ENCODE measurements around the gene FBXO42.
"Not testable (repeated sequence)": the region's sequence is repeated elsewhere in the genome, so short reads cannot be mapped to it uniquely, and the experiment has no call there.

The FBXO42 gene

GRCh38 chr1:16215882-16216753 lies 136.2 kb downstream of the FBXO42 start:
- peak; percentile 81 to 85 for DNase-seq

GRCh38 chr1:16215240-16215639 lies 137.0 kb downstream of the FBXO42 start:
- DNase-seq: not testable (repeated sequence)

GRCh38 chr1:16213544-16213943 lies 138.7 kb downstream of the FBXO42 start:
- DNase-seq: not testable (repeated sequence)

- DNase-seq: no peak
Observed at GRCh38 chr1:16213013-16213412, 139.3 kb downstream of the FBXO42 start.

GRCh38 chr1:16212251-16212961 lies 139.9 kb downstream of the FBXO42 start, which contains the start of gene ARHGEF19:
TSS of gene ARHGEF19 (minus strand) at chr1:16212652. CDS start at chr1:16209054, 3,598 bp downstream.
- no peak for DNase-seq

DNA sequence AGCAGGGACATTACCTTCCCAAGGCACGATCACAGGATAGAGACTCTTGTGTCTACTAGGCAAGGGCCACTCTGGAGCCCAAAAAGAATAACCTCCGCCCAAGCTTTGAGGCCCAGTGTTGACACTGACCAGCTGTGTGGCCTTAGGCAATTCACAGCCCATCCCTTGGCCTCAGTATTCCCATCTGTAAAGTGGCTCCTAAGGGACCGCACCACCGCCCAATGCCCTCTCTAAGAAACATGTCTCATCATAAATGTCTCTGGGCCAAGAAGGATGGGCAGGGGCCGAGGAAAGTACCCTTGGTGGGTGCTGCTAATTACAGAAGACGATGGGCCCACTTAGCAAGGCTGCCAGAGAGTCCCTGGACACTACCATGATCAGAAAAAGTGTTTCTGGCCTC lies 140.5 kb downstream of the FBXO42 start:
- no peak for DNase-seq

- DNase-seq: no peak
Observed at GRCh38 chr1:16210581-16210980, 141.7 kb downstream of the FBXO42 start.

DNA sequence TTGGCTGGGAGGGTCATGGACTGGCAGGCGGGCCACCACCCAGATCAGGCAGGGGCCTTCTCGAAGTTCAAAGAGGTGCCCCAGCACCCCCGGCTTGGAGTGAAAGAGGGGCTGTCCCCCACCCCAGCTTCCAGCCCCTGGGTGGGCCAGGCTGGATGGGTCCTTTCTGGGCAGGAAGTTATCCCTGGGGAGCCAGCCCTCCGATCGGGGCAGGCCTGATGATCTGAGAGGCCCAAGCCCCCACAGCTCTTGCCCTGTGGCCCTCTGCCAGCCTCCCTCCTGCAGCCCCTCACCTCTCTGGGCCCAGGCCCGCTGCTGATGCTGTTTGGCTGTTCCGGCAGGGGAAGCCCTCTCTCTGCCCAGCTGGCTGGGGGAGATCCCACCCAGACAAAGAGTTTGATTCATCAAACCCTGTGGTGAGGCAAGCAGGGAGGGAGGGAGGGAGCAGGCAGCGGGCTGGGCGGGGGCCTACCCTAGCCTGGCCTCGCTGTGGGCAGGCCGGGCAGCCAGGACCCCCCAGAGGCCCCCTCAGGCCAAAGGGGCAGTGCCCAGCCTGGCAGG lies 142.4 kb downstream of the FBXO42 start:
- DNase-seq: no peak

DNA sequence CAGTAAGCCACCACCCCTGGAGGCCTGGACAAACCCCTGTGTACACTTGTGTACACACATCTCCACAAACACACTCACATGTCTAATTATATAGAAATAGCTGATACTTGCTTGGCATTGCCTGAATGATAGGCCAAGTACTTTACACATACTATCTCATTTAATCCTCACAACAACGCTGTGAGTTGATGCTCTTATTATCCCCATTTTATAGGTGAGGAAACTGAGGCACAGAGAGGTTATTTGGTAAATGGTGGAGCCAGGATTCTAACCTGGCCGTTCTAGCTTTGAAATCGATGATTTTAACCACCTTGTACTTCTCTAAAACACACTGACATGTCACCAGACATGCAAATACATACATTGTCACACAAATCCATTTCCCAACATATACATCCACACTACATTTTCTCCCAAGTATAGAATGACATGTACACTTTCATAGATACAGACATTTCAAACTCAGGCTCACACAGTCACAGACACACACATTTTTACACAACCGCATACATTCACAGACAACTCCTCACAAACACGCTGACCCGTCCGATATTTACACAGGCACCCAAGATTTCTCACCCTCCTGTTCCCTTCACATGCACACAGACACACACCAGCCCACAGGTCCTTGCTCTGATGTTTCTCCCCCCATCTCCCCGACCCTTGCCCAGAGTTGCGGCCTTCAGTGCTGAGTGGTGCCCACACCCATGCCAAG lies 143.0 kb downstream of the FBXO42 start:
- no peak for DNase-seq

- no peak for DNase-seq
Observed at GRCh38 chr1:16208270-16208987, 143.9 kb downstream of the FBXO42 start.

- no peak for DNase-seq
Observed at GRCh38 chr1:16207318-16208269, 144.7 kb downstream of the FBXO42 start.

DNA sequence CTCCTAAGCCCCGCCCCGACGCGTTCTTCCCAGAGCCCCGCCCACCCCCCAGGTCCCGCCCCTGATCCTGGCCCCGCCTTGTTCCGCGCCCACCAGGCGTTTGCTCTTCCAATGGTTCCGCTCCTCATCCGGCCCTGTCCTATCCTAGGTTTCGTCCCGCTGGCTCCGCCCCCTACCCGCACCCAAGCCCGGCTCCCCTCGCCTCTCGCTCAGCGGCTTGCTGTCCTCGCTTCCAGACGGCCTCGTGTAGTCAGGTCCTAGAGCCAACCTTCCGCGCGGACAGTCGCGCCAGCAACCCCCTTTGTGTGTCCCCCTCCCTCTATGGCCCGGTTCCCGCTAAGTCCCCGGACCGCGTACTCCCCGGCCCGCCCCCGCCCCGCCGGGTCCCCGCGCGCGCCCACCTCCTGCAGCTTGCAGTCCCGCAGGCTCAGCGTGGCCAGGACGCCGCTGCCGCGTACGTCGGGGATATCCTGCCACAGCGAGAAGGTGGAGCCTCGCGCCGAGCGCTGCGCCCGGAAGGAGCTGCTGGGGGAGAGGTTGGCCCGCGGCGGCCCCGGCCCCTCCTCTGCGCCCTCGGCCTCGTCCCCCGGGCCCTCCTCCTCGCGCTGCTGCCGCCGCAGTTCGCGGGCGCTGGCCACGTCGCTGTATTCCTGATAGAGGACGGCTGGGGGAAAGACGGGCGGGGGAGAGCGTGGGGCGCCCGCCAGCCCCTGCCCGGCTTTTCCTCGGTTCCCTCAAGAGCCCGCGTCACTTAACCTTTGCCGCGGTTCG lies 145.5 kb downstream of the FBXO42 start:
- peak; percentile 96 for DNase-seq

GRCh38 chr1:16205891-16206546 lies 146.3 kb downstream of the FBXO42 start:
- DNase-seq: no peak

DNA sequence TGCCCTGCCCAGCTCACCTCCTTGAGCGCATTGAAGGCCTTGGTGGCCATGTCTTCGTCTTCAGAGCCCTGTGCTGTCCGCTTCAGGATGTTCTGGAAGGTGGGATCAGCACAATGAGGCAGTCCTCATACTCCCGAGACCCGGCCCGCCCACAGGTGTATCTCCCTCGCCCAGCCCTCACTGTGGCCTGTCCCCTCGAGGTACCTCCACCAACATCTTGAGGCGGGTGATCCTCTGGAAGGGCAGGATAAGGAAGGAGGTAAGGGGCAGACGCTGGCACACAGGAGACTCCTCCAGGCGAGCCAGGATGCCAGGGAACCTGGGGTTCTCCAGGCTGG lies 147.0 kb downstream of the FBXO42 start:
- no peak for DNase-seq

DNA sequence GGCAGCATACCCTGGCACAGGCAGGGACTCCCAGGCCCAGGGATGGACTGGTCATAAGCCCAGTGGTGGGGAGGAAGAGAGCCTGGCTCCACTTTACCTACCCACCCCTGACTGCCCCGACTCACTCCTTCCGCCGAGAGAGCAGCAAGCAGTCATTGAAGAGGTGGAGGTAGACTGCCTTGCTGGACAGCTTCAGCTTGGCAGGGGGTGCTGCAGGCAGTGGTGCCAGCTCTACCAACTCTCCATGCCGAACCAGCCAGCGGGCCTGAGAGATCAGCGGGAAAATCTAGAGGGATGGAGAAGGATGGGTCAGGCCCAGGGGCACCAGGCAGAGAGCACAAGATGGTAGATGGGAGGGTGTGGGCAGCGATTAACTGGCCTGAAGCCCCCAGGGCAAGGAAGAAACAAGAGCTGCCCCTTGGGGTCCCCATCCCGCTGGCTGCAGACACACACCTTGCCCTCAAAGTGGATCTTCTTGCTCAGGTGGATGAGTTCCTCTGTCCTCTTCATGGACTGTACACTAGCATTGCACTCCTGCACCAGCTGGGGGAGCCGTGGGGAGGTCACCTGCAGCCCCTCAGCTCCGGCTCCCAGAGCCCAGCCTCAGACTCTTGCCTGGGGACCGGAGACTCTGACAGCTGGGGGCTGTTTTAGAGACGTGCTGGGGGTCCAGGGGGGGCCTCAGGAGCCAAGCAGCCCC lies 147.5 kb downstream of the FBXO42 start:
- DNase-seq: peak; percentile 20 to 33

DNA sequence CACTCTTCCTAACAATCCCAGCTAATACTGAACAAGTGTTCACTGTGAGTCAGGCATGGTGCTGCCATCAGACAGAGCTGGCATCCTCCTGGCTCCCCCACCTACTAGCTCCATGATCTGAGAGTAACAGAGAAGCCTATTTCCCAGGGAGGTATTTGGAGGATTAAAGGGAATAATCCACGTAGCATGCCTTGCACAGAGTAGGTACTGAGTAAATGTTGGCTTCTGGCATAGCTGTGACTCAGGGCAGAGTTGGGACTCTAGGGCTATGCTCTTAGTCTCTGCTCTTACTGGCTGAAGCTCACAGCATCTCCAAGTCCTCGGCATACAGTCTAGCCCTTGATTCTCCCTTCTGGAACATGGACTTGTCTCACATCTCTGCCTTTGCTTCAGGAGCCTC lies 148.1 kb downstream of the FBXO42 start:
- DNase-seq: no peak

GRCh38 chr1:16203550-16203949 lies 148.7 kb downstream of the FBXO42 start:
- no peak for DNase-seq

- no peak for DNase-seq
Observed at GRCh38 chr1:16202281-16203210, 149.7 kb downstream of the FBXO42 start.
